C4-2B (cell line): ENCODE data around the gene MALL.

Experiments used
- ZFX ChIP-seq: fragments of 450-650 bp; IDR thresholded peaks from 2 replicates; pipeline ENCODE4 v1.6.1; 2017
- TF ChIP-seq, protein P1 (sequence below): fragments of 450-650 bp; conservative IDR thresholded peaks from 2 replicates; pipeline ENCODE4 v1.5.1; 2017; ENCODE audit warnings: mild to moderate bottlenecking

DNA sequence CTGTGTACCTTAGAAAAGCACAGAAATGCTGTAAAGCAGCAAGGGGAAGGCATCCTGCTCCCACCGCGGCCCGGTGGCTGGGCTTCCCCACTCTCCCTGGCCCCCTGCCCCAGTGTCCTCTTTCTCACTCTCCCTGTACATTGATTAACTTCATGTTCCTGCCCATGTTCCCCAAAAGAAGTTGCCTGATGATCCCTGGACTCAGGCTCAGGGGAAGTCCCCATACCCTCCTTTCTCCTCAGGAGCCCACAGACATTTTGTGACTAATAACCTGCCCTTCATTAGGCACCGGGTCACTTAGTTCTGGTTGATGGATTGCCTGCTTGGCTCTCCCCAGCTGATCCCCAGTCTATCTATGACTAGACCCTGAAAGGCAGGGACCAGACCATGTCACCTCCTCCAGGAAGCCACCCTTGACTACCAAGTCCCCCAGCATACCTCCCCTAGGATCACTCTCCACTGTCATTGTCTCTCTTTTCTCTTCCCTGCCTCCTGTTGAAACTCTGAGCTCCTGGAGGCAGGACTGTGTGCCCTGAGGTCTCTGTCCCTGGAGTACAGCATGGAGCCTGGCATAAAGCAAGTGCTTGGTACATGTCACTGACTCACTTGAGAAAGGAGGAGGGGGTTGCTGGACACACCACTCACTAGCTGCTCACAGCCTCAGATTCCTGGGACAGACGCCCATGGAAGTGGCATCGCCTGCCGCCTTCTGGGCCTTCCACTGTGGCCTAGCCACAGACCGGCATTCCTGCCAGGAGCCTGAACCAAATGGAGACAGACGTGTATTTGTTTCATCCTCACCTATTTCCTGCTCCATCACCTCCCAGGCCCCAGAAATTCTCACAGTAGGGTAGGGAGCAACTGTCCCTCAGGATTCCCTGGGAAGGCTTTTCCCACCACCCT lies 13.5 kb downstream of the MALL start:
- TF ChIP-seq, protein P1, sequence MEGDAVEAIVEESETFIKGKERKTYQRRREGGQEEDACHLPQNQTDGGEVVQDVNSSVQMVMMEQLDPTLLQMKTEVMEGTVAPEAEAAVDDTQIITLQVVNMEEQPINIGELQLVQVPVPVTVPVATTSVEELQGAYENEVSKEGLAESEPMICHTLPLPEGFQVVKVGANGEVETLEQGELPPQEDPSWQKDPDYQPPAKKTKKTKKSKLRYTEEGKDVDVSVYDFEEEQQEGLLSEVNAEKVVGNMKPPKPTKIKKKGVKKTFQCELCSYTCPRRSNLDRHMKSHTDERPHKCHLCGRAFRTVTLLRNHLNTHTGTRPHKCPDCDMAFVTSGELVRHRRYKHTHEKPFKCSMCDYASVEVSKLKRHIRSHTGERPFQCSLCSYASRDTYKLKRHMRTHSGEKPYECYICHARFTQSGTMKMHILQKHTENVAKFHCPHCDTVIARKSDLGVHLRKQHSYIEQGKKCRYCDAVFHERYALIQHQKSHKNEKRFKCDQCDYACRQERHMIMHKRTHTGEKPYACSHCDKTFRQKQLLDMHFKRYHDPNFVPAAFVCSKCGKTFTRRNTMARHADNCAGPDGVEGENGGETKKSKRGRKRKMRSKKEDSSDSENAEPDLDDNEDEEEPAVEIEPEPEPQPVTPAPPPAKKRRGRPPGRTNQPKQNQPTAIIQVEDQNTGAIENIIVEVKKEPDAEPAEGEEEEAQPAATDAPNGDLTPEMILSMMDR, result no peak
- no peak for TF ChIP-seq ZFX
